ENCODE data around the gene TUBA1A.

Gene TUBA1A

DNA sequence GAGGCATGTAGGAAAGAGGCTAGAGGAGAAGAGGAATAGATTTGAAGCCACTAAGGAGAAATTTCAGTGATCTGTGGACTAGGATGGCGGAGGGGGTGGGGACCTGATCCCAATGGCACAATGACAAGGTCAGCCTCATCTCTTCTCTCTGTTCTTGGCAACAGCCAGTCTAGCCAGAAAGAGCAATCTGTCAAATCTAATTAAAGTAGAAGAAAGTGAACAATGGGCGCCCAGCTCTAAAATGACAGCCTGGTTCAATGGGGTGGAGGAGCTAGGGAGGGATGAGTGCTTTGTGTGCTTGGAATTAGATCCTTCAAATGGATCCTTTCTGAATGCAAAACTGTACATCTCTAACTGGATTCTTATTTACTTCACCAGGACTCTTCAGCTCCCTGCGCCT is 38.8 kb upstream of the TUBA1A start:
- H2AK5ac ChIP-seq (ENCODE audit: low read depth, low read length), result no peak overlapping the region
- no peak overlapping the region for H3K4ac ChIP-seq (ENCODE audit: low read length)
- H3K4me3 ChIP-seq (ENCODE audit: low read length in 2 of 2), result no peak overlapping the region
- no peaks in the 10 kb centered on the region for H3K9me3 ChIP-seq (replicated peaks in 1 of 2; ENCODE audit: control insufficient read depth in 2 of 2, insufficient read depth in 1 of 2, low read depth in 1 of 2, low read length in 2 of 2)
- H2AFZ ChIP-seq (ENCODE audit: low read length), result peak overlapping the region; percentile 41
- no peak overlapping the region for H4K91ac ChIP-seq (ENCODE audit: low read depth, low read length, poor library complexity)
- H2BK120ac ChIP-seq (ENCODE audit: low read depth, low read length), result no peak overlapping the region
- no peak overlapping the region for H2BK5ac ChIP-seq (ENCODE audit: low read length)
- H3K18ac ChIP-seq (ENCODE audit: low read length), result no peak overlapping the region
- H3K27me3 ChIP-seq (ENCODE audit: control insufficient read depth in 3 of 3, insufficient read depth in 3 of 3, low read depth in 1 of 3, low read length in 3 of 3), result no peaks in the 10 kb centered on the region
- H3K9ac ChIP-seq (ENCODE audit: low read depth, low read length, poor library complexity), result no peak overlapping the region
- H3K23ac ChIP-seq (ENCODE audit: low read depth, low read length, poor library complexity), result no peak overlapping the region
- no peak overlapping the region for H2BK15ac ChIP-seq (ENCODE audit: low read length)
- H3K79me1 ChIP-seq (ENCODE audit: low read depth, low read length), result no peaks in the 10 kb centered on the region
- DNase-seq (ENCODE audit: low spot score), result no peak
- H3K4me2 ChIP-seq (ENCODE audit: insufficient read depth, low read length, poor library complexity, severe bottlenecking), result no peak overlapping the region
- no peak overlapping the region for H4K8ac ChIP-seq (ENCODE audit: low read depth, low read length)
- H2BK12ac ChIP-seq (ENCODE audit: low read length), result no peak overlapping the region
- no peak overlapping the region for H3K14ac ChIP-seq (ENCODE audit: low read length)
- no CpG with 5 or more reads among the region's 3 CpGs for WGBS, 2 donors (ENCODE audit: extremely low coverage in 2 of 2, insufficient read length in 2 of 2, insufficient replicate concordance in 1 of 2)
- no peaks in the 10 kb centered on the region for H3K36me3 ChIP-seq (replicated peaks in 1 of 2; ENCODE audit: control insufficient read depth in 2 of 2, insufficient read depth in 2 of 2, low read length in 2 of 2)
- H3K4me1 ChIP-seq (ENCODE audit: control insufficient read depth in 2 of 2, insufficient read depth in 1 of 2, low read depth in 1 of 2, low read length in 2 of 2), result peaks cover 15 to 21% of the 10 kb centered on the region in 2 donors
- H3K27ac ChIP-seq (replicated peaks; ENCODE audit: low read length), result no peak overlapping the region

DNA sequence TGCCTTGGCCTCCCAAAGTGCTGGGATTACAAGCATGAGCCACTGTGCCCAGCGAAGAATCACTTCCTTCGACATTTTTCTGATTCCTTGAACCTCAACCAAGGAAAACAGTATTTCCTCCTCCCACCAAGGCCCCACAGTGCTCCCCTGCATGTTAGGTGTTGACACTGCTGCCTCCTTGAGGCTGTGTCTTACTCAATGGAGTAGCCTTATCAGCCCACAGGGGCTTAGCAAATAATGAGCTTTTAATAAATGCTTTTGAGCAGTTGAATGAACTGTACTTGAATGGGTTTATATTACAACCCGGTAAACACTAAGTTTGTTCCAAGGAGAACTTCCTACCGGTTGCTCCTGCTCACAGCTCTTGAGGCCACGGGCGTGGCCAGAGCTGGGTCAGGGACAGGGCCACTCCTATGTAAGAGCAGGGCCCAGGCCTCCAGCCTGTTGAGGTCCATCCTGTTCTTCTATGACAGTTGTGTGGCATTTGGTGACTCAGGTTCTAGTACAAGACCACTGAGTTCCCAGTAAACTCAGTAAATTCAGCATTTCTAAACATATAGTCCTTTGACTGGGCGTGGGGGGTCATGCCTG is 36.8 kb upstream of the TUBA1A start:
- H3K4me1 ChIP-seq (ENCODE audit: control insufficient read depth in 2 of 2, insufficient read depth in 1 of 2, low read depth in 1 of 2, low read length in 2 of 2), result peaks cover 6 to 9% of the 10 kb centered on the region in 2 donors
- no peak overlapping the region for H2BK12ac ChIP-seq (ENCODE audit: low read length)
- no peak overlapping the region for H3K4me2 ChIP-seq (ENCODE audit: insufficient read depth, low read length, poor library complexity, severe bottlenecking)
- H3K18ac ChIP-seq (ENCODE audit: low read length), result no peak overlapping the region
- no peak overlapping the region for H2AFZ ChIP-seq (ENCODE audit: low read length)
- WGBS, 2 donors (ENCODE audit: extremely low coverage in 2 of 2, insufficient read length in 2 of 2, insufficient replicate concordance in 1 of 2), result no CpG with 5 or more reads among the region's 7 CpGs
- no peak overlapping the region for H2AK5ac ChIP-seq (ENCODE audit: low read depth, low read length)
- H4K91ac ChIP-seq (ENCODE audit: low read depth, low read length, poor library complexity), result no peak overlapping the region
- no peak overlapping the region for H2BK5ac ChIP-seq (ENCODE audit: low read length)
- H3K4ac ChIP-seq (ENCODE audit: low read length), result no peak overlapping the region
- no peaks in the 10 kb centered on the region for H3K9me3 ChIP-seq (replicated peaks in 1 of 2; ENCODE audit: control insufficient read depth in 2 of 2, insufficient read depth in 1 of 2, low read depth in 1 of 2, low read length in 2 of 2)
- H3K9ac ChIP-seq (ENCODE audit: low read depth, low read length, poor library complexity), result no peak overlapping the region
- DNase-seq (ENCODE audit: low spot score), result no peak
- H2BK120ac ChIP-seq (ENCODE audit: low read depth, low read length), result no peak overlapping the region
- no peak overlapping the region for H3K23ac ChIP-seq (ENCODE audit: low read depth, low read length, poor library complexity)
- no peaks in the 10 kb centered on the region for H3K36me3 ChIP-seq (replicated peaks in 1 of 2; ENCODE audit: control insufficient read depth in 2 of 2, insufficient read depth in 2 of 2, low read length in 2 of 2)
- H3K4me3 ChIP-seq (ENCODE audit: low read length in 2 of 2), result no peak overlapping the region
- H3K27ac ChIP-seq (replicated peaks; ENCODE audit: low read length), result no peak overlapping the region
- H3K14ac ChIP-seq (ENCODE audit: low read length), result no peak overlapping the region
- H4K8ac ChIP-seq (ENCODE audit: low read depth, low read length), result no peak overlapping the region
- H3K79me1 ChIP-seq (ENCODE audit: low read depth, low read length), result no peaks in the 10 kb centered on the region
- H3K27me3 ChIP-seq (ENCODE audit: control insufficient read depth in 3 of 3, insufficient read depth in 3 of 3, low read depth in 1 of 3, low read length in 3 of 3), result no peaks in the 10 kb centered on the region
- no peak overlapping the region for H2BK15ac ChIP-seq (ENCODE audit: low read length)

DNA sequence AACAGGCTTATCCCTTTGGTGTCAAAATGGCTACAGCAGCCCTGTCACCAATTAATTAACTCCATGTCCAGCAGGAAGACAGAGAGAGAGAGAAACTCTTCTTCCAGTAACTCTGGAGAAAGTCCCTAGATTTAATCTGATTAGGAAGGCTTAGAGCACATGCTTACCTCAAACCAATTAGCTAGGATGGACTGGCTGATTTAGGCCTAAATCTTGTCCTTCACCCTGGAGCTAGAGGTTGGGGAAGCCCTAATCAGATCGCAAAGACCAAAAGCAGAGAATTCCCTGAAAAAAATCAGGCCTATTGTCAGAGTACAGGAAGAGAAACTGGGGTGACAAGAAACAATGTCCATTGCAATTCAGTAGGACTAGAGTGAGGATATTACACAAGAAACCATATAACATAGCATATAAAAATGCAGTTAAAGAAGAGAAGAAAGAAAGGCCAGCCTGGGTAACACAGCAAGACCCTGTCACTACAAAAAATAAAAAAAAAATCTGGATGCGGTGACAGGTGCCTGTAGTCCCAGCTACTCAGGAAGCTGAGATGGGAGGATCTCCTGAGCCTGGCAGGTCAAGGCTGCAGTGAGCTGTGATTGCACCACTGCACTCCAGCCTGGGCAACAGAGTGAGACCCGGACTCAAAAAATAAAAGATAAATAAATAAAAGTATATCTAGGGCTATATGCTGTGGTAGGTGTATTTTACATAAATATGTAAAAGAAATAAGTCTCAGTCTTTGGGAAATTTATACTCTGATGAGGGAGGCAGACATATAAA is 34.9 kb upstream of the TUBA1A start:
- Histone ChIP-seq H3K4me3 (ENCODE audit: low read length in 2 of 2) (no peak overlapping the region), H3K4ac (ENCODE audit: low read length) (no peak overlapping the region), H3K4me2 (ENCODE audit: insufficient read depth, low read length, poor library complexity, severe bottlenecking) (no peak overlapping the region), H3K18ac (ENCODE audit: low read length) (no peak overlapping the region), H2BK12ac (ENCODE audit: low read length) (no peak overlapping the region), H3K4me1 (ENCODE audit: control insufficient read depth in 2 of 2, insufficient read depth in 1 of 2, low read depth in 1 of 2, low read length in 2 of 2) (peaks cover 6 to 9% of the 10 kb centered on the region in 2 donors), H3K9me3 (replicated peaks in 1 of 2; ENCODE audit: control insufficient read depth in 2 of 2, insufficient read depth in 1 of 2, low read depth in 1 of 2, low read length in 2 of 2) (no peaks in the 10 kb centered on the region), H2BK120ac (ENCODE audit: low read depth, low read length) (no peak overlapping the region), H4K8ac (ENCODE audit: low read depth, low read length) (no peak overlapping the region), H3K9ac (ENCODE audit: low read depth, low read length, poor library complexity) (no peak overlapping the region), H3K14ac (ENCODE audit: low read length) (no peak overlapping the region), H3K27ac (replicated peaks; ENCODE audit: low read length) (peak overlapping the region; percentile 16), H2AK5ac (ENCODE audit: low read depth, low read length) (no peak overlapping the region), H3K36me3 (replicated peaks in 1 of 2; ENCODE audit: control insufficient read depth in 2 of 2, insufficient read depth in 2 of 2, low read length in 2 of 2) (no peaks in the 10 kb centered on the region), H2BK15ac (ENCODE audit: low read length) (no peak overlapping the region), H3K79me1 (ENCODE audit: low read depth, low read length) (no peaks in the 10 kb centered on the region), H3K23ac (ENCODE audit: low read depth, low read length, poor library complexity) (no peak overlapping the region), H3K27me3 (ENCODE audit: control insufficient read depth in 3 of 3, insufficient read depth in 3 of 3, low read depth in 1 of 3, low read length in 3 of 3) (no peaks in the 10 kb centered on the region), H2BK5ac (ENCODE audit: low read length) (no peak overlapping the region), H4K91ac (ENCODE audit: low read depth, low read length, poor library complexity) (no peak overlapping the region), H2AFZ (ENCODE audit: low read length) (peak overlapping the region; percentile 66)
- DNase-seq (ENCODE audit: low spot score), result no peak
- WGBS, 2 donors (ENCODE audit: extremely low coverage in 2 of 2, insufficient read length in 2 of 2, insufficient replicate concordance in 1 of 2), result no CpG with 5 or more reads among the region's 3 CpGs

DNA sequence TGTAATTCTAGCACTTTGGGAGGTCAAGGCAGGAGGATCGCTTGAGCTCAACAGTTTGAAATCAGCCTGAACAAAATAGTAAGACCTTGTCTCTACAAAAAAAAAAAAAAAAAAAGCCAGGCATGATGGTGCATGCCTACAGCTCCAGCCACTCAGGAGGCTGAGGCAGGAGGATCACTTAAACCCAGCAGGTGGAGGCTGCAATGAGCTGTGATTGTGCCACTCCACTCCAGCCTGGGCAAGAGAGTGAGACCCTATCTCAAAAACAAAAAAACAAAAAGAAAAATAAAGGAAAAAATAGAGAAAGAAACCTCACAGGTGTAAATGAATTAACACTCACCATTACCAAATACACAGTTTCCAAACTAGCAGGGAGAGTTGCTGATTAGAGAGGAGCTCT is 34.2 kb upstream of the TUBA1A start:
- Histone ChIP-seq H3K23ac (ENCODE audit: low read depth, low read length, poor library complexity) (no peak overlapping the region), H4K91ac (ENCODE audit: low read depth, low read length, poor library complexity) (no peak overlapping the region), H2BK15ac (ENCODE audit: low read length) (no peak overlapping the region), H3K18ac (ENCODE audit: low read length) (no peak overlapping the region), H3K4me3 (ENCODE audit: low read length in 2 of 2) (no peak overlapping the region), H3K4ac (ENCODE audit: low read length) (no peak overlapping the region), H3K27ac (replicated peaks; ENCODE audit: low read length) (peak overlapping the region; percentile 16), H2AFZ (ENCODE audit: low read length) (peak overlapping the region; percentile 66), H2AK5ac (ENCODE audit: low read depth, low read length) (no peak overlapping the region), H3K79me1 (ENCODE audit: low read depth, low read length) (no peaks in the 10 kb centered on the region), H4K8ac (ENCODE audit: low read depth, low read length) (no peak overlapping the region), H3K36me3 (replicated peaks in 1 of 2; ENCODE audit: control insufficient read depth in 2 of 2, insufficient read depth in 2 of 2, low read length in 2 of 2) (no peaks in the 10 kb centered on the region), H3K4me2 (ENCODE audit: insufficient read depth, low read length, poor library complexity, severe bottlenecking) (no peak overlapping the region), H2BK12ac (ENCODE audit: low read length) (no peak overlapping the region), H3K9ac (ENCODE audit: low read depth, low read length, poor library complexity) (no peak overlapping the region), H3K27me3 (ENCODE audit: control insufficient read depth in 3 of 3, insufficient read depth in 3 of 3, low read depth in 1 of 3, low read length in 3 of 3) (no peaks in the 10 kb centered on the region), H3K4me1 (ENCODE audit: control insufficient read depth in 2 of 2, insufficient read depth in 1 of 2, low read depth in 1 of 2, low read length in 2 of 2) (peaks cover 6 to 8% of the 10 kb centered on the region in 2 donors), H3K14ac (ENCODE audit: low read length) (no peak overlapping the region), H3K9me3 (replicated peaks in 1 of 2; ENCODE audit: control insufficient read depth in 2 of 2, insufficient read depth in 1 of 2, low read depth in 1 of 2, low read length in 2 of 2) (no peaks in the 10 kb centered on the region), H2BK120ac (ENCODE audit: low read depth, low read length) (no peak overlapping the region), H2BK5ac (ENCODE audit: low read length) (no peak overlapping the region)
- no CpG with 5 or more reads among the region's 1 CpG for WGBS, 2 donors (ENCODE audit: extremely low coverage in 2 of 2, insufficient read length in 2 of 2, insufficient replicate concordance in 1 of 2)
- no peak for DNase-seq (ENCODE audit: low spot score)

All from neuronal stem cell (in vitro differentiated cells).